Thyroid gland (tissue), 4 donors: ENCODE measurements around the gene MAP3K1.
A peak's percentile ranks its signal among the peaks of the same experiment; 100 is the strongest.

ENCODE experiments used
- POLR2A ChIP-seq, 2 donors: fragments of 450-650 bp; IDR thresholded peaks; one replicate each; pipeline ENCODE4 v1.6.1; 2017; ENCODE audit warnings: antibody characterized with exemption in 2 of 2, mild to moderate bottlenecking in 2 of 2, moderate library complexity in 1 of 2
- TF ChIP-seq, protein P1 (sequence below), 6 experiments: fragments of 200-600 bp in 3 of 6; fragments of 450-650 bp in 3 of 6; sonication (generic) in 3 of 6; IDR thresholded peaks; one replicate each; pipeline ENCODE4 v1.5.1; 2016 to 2019; ENCODE audit warnings: antibody characterized with exemption in 6 of 6, mild to moderate bottlenecking in 2 of 6, inconsistent platforms in 1 of 6, moderate library complexity in 1 of 6

DNA sequence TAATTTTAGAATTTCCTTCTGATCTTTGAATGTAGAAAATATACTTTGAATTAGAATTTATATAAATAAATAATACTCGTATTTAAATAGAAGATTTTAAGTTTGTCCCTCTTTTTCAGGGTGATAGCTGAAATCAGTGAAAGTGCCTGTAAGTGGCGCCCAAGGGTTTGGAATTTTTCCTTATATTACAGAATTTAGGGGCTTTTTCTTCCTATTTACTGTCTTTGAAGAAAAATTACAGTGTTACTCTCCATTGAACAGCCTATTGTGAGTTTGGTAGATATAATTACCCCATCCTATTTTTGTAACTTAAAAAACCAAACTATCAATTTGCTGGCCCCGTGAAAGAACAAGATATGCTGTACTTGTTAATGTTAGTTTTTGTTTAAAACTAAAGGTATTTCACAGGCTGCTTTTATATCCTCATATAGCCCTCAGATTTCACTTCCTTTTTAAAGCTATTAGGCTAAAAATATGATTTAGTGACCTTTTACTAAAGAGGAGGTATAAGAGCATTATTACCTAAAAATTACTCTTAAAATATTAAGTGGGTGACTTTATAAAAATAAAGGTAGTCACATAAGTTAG is 3.2 kb downstream of the MAP3K1 start:
- TF ChIP-seq, protein P1, sequence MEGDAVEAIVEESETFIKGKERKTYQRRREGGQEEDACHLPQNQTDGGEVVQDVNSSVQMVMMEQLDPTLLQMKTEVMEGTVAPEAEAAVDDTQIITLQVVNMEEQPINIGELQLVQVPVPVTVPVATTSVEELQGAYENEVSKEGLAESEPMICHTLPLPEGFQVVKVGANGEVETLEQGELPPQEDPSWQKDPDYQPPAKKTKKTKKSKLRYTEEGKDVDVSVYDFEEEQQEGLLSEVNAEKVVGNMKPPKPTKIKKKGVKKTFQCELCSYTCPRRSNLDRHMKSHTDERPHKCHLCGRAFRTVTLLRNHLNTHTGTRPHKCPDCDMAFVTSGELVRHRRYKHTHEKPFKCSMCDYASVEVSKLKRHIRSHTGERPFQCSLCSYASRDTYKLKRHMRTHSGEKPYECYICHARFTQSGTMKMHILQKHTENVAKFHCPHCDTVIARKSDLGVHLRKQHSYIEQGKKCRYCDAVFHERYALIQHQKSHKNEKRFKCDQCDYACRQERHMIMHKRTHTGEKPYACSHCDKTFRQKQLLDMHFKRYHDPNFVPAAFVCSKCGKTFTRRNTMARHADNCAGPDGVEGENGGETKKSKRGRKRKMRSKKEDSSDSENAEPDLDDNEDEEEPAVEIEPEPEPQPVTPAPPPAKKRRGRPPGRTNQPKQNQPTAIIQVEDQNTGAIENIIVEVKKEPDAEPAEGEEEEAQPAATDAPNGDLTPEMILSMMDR (IDR thresholded peaks at IDR 0.05): peak in 2 of 6 experiments; percentile 40 to 44
- TF ChIP-seq POLR2A (IDR thresholded peaks at IDR 0.05): no peak
